OCI-M2 (cell line): Measurements from ENCODE around the gene ATXN7L3.
"Not testable (repeated sequence)": the region's sequence is repeated elsewhere in the genome, so short reads cannot be mapped to it uniquely, and the experiment has no call there.

Experiments
- DNase-seq: peaks from one replicate; lab custom pipeline; 2025; ENCODE audit not compliant: unreplicated experiment; lab: John Stamatoyannopoulos, UW

The ATXN7L3 gene, protein sequence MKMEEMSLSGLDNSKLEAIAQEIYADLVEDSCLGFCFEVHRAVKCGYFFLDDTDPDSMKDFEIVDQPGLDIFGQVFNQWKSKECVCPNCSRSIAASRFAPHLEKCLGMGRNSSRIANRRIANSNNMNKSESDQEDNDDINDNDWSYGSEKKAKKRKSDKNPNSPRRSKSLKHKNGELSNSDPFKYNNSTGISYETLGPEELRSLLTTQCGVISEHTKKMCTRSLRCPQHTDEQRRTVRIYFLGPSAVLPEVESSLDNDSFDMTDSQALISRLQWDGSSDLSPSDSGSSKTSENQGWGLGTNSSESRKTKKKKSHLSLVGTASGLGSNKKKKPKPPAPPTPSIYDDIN

DNA sequence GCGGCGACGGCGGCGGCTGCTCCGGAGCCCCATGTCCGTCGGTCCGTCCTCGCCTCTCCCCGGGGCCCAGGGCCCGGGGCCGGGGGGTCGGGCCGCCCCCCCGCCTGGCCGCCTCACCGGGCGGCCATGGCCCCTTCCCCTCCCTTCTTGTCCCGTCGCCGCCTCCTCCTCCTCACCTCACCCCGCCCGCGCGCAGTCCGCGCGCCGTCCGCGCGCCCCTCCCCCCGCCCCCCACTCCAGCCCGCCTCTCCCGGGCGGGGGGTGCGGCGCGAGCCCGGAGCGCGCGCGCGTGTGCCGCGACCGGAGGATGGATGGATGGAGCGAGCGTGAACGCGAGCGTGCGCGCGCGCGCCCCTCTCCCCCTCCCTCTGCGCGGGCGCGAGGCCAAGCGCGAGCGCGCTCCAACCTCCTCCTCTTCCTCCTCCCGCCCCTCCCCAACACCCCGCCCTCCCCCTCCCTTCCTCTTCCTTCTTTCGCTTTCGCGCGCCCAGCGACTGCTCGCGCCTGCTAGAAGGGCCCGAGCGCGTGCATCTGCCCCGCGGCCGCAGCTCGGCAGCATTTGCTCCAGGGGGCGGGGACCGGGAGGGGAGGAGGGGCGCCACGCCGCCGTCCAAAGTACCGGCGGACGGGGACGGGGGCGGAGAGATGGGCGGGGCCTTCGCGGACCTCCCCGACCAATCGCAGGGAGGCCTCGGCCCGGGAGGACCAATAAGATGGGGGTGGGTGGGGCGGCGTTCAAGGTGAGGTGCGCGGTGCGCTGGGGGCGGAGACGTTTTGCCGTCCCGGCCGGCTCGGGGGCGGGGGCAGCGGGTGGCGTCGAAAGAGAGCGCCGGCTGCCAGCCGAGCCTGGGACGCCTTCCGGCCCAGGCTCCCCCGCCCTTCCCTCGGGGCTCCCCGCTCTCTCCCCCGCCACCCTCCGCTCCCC is at the start of gene ATXN7L3:
ATXN7L3 (minus strand) TSS at position 332 of the 925 bp plus-strand sequence. CDS start 1,814 bp downstream, outside the sequence.
- DNase-seq: peak; percentile 51

DNA sequence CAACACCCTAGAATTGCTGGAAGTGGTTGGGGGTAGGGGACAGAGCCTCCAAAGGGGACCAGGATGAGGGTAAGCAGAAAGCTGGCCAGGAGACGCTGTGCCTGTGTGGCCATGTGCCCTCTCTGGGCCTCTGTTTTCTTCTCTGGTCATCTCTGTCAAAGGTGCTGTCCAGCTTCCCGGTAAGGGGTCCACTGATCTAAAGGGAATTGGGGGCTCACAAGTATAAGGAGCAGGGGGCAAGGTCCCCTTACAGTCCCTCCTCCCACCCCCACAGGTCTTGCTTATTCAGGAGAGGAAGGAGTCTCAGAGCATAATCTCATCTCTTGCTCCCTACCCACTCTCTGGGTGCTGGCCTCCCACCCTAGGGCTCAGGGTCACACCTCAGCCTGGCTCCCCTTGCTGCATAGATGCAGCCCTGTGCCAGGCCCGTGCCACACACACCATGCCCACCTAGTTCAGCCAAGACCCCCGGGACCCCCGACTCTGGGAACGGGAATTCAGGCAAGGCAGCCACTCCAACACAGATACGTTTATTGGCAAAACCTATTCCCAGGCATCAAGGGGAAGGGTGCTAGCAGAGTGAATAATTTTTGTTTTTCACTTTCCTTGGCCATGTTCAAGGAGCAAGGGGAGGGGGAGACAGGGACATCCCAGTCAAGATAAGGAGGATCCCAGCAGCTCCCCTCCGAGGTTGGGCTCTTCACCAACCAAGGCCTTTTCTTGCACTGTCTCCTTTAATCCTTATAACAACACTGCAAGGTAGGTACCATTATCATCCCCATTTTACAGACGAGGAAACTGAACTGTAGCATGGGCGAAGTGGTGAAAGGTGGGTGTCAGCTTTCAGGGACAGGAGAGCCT is 48.4 kb upstream of the ATXN7L3 start:
- no peak for DNase-seq

DNA sequence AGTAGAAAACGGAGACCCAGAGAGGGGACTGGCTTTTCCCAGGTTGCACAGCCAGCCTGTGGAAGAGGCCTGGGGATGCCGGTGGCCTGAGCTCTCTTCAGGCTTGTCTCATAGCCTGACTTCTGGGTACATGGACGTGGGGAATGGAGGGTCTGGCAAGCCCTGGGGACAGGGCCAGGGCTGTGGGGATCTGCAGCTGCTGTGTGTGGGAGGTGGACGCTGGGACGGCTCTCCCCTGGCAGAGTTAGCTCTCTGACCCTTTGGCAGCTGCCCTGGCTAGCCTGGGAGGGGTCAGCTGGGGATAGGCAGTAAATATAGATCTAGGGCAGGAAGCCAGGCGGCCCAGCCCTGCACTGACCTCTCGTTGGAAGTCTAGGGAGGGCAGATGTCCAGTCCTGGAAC is 47.8 kb upstream of the ATXN7L3 start:
- no peak for DNase-seq

DNA sequence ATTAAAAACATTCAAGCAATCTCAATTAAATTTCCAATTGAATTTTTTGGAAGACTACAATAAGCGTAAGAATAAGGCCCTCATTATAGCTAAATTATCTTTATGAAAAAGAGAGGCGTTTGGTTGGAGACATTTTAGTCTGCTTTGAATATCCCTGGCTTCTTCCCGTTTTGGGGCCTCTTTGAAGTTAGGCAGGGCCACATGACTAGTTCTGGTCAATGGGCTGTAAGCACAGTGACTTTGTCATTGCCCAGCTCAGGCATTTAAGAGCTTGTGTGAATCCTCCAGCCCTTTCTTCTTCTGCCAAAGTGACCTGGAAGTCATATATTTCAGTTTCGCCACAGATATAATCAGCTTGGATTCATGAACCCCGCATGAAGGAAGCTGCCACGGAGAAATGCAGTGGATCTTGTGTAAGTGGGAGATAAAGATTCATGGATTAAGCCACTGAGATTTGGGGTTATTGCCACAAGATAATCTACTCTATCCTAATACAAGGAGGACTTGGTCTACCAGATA is 41.5 kb upstream of the ATXN7L3 start:
- DNase-seq: no peak

DNA sequence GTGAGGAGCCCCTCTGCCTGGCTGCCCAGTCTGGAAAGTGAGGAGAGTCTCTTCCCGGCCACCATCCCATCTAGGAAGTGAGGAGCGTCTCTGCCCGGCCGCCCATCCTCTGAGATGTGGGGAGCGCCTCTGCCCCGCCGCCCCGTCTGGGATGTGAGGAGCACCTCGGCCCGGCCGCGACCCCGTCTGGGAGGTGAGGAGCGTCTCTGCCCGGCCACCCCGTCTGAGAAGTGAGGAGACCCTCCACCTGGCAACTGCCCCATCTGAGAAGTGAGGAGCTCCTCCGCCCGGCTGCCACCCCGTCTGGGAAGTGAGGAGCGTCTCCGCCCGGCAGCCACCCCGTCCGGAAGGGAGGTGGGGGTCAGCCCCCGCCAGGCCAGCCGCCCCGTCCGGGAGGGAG is 38.2 kb upstream of the ATXN7L3 start:
- DNase-seq: not testable (repeated sequence)

DNA sequence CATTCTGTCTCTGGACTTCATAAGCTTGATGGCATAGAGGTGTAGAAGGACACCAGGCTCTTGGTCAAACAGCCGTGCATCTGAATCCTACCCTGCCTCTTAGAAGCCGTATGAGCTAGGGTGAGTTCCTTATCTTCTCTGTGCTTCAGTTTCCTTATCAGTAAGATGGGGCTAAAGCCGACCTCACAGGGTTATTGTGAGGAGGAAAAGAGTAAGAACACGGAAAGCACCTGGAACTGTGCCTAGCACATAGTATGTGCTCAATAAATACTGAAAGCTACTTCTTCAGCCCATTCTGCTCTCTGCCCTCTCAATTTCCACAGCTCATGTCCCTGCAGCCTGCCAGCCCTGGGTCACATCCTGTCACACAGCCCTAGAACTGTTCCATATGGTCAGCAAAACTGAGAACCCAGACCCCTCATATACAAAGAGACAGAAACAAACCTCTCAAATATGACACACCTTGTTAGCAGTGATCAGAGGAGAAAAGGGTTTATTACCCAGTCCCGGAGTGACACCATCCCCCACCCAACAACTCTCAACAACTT is 36.8 kb upstream of the ATXN7L3 start:
- no peak for DNase-seq

DNA sequence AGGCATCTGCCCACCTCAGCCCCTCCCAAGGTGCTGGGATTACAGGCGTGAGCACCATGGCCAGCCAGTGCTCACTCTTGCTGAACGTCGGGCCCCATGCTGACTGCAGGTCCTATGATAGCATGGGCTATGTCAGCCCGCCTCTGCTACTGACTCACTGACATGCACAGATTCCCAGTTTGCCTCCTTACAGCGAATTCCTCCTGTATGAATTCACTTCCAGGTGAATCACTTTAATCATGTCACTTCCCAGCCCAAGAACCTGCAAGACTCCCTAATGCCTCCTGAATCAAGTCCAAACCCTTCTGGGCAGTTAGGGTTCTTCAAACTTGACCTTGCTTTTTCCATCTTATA is 35.9 kb upstream of the ATXN7L3 start:
- no peak for DNase-seq

DNA sequence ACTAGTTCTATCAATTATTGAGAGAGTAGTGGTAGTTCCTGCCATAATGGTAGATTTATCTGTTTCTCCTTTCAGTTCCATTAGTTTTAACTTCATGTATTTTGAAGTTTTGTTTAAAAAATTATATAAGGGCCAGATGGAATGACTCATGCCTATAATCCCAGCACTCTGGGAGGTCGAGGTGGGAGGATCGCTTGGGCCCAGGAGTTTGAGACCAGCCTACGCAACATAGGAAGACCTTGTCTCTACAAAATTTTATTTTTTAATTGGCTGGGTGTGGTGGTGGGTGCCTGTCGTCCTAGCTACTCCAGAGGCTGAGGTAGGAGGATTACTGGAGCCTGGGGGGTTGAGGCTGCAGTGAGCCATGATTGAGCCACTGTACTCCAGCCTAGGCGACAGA is 33.9 kb upstream of the ATXN7L3 start:
- DNase-seq: no peak

DNA sequence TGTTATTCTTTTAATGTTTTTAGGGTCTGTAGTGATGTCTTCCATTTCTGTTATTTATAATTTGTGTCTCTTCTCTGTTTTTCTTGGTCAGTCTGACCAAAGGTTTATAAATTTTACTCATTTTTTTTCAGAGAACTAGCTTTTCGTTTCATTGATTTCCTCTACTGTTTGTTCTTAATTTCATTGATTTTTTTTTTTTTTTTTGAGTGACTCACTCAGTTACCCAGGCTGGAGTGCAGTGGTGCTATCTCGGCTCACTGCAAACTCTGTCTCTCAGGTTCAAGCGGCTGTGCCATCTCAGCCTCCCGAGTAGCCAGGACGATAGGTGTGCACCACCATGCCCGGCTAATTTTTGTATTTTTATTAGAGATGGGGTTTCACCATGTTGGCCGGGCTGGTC is 32.4 kb upstream of the ATXN7L3 start:
- DNase-seq: no peak

DNA sequence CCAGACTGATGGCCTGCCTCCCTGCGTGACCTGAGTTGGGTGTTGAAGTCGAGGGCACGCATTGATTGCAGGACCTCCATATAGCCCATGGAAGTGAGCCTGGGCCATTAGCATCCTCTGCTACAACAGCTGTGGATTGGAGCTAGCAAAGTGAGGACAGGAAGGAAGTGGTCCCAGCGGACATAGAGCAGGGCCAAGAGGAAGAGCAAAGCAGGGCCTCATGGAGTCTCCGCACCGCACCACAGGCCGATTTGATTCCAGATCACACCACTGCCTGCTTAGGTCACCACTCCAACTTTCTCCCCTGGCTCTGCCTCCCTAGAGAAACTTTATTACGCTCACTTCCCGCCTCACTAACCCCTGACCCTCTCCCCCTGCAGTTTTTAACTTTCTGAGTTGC is 30.5 kb upstream of the ATXN7L3 start:
- no peak for DNase-seq

DNA sequence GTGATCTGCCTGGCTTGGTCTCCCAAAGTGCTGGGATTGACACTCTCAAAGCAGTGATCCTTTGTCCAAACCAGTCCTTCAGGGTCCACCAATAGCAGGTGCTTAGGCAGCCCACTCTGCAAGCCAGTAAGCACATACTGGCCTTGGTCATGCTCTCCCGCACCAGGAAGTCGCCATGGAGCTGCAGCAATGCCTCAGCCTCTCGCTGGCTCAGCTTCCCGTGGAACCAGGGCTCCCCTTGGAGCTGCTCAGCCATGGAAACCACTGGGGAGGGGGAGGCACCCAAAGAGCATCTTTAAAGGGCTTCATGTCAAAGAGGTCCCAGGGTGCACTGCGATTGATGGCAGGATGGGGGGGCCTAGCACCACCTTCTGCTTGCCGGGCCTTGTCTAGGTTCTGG is 29.4 kb upstream of the ATXN7L3 start:
- no peak for DNase-seq

DNA sequence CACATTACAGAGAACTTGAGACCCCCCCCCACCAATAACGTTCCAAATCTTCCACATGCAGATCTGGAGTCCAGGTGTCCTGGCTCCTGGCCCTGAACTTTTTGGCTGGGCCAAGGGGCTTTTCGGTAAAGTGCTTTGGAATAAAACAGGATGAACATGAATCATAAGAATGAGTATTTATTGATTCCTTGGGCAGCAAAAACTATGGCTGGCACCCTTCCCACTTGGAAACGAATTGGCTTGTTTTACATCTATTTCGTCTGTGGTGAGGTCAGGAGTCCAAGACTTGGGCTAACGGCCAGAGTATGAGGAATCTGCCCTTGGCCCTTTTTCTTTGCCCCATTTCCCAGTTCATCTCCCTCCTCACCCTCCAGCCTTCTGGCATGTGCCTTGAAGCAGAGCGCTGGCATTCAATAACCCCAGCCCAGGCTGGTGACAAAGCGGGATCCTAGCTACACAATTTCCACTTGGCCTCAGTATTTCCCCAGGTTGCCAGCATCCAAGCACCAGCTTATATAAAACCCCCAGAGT is 23.9 kb upstream of the ATXN7L3 start:
- DNase-seq: no peak

DNA sequence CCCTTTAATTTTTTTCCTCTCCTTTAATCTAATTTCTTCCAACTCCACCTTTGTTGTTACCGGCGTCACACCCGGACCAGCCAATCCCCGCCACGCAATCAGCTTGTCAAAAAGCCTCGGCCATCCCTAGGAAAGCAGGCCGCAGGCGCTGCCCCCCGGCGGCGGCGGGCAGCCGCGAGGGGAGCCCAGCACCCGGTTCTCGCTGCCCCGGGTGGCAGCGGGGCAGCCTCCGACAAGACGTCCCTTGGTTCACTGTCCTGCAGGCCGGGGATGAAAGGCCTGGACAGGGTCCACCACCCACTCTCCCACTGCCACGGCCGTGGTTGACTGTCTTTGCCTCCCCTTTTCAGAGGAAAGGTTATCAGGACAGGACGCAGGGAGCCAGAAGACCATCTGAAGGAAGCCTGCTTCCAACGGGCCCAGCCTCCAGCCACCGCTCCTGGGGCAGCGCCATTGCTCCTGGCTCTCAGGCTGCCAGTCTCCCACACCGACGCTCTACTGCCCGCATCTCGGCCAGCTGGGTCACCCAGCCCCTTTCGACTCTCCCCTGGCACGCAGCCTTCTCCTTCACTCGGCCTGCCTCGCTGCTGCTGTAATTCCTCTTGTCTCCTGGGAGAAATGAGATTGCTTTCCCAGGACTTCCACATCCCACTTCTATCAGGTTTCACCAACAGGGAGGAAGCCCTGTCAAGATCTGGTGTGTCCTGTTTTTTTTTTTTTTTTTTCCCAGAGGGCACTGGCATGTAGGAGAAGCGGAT is 22.6 kb upstream of the ATXN7L3 start:
- DNase-seq: no peak

DNA sequence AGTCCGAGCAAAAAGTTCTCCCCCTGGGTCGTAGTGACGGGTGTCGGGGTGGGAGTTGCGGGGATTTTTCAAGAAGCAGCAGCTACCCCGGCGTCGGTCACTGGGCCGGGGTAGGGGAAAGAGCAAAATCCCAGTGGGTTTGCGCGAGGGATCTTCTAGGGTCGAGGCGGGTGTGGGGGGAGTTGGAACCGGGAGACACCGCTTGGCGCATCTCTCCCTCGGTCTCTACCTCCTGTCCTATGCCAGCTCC is 22.1 kb upstream of the ATXN7L3 start:
- DNase-seq: no peak

DNA sequence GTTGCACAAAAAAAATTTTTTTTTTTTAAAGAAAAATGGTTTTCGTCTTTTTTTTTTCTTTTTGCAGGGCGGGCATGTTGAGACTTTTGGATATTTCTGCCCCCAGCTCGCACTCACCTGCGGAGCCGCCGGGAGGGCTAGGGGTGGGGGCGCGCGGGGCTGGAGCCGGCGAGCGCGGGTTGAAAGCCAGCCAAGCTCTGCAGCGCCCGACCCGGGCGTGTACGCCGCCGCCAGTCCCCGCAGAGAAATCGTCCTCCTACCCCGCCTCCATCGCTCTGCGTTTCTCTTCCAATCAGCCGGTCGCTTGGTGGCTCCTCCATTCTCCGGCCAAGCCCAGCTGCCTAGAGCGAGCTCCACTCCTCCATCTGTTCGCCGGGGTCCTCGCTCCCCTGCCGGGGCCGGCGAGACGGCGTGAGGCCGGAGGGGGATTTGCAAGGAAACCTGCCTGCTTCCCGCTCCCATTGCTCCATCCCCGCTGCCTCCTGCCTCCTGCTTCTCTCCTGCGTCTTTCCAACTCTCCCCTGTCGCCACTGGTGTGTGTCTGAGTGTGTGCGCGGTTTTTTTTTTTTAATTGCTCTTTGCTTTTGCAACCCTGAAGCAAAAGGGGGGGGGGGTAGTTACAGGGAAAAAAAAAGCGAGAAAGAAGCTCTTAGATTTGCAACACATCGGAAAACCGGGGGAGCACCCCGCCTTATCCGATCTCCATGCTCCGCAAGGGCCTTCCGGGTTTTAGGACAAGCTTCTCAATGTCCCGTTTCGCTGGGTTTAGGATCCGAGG is 21.6 kb upstream of the ATXN7L3 start:
- DNase-seq: no peak

DNA sequence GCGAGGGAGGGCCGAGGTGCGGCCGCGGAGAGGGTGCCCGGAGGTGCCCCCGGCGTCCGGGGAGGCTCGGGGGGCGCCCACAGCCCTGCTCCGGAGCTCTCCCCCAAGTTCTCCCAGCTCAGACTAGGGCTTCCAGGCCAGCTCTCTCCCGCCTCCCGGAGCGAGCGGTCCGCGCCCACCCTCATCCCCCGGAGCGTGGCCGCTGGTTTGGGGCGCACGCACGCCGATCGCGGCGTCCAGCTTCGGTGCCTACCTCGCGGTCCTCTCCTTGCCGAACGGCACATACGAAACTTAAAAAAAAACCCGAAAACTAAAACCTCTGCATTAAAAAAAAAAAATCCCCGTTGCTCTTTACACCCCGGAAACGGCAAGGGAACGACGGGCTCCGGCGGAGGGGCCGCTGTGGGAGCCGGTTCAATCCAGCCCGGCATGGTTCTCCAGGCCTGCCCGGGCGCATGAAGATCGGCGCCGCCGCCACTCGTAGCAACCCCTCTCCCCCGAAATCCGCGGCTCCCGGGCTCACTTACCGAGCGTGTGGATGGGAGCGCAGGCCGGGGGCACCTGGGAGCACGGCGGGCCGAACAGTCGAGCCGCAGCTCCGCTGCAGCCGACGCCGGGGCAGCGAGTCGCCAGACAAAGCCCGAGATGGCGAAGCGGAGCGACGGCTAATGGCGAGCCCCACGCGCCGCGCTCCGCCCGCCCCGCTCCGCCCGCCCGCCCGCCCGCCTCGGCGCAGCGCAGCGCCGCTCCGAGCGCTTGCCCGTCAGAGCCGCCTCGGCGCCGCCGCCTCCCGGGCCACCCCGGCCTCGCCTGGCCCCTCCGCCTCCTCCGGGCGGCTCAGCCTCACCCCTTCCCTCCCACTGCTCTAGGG is 20.8 kb upstream of the ATXN7L3 start:
- DNase-seq: no peak

DNA sequence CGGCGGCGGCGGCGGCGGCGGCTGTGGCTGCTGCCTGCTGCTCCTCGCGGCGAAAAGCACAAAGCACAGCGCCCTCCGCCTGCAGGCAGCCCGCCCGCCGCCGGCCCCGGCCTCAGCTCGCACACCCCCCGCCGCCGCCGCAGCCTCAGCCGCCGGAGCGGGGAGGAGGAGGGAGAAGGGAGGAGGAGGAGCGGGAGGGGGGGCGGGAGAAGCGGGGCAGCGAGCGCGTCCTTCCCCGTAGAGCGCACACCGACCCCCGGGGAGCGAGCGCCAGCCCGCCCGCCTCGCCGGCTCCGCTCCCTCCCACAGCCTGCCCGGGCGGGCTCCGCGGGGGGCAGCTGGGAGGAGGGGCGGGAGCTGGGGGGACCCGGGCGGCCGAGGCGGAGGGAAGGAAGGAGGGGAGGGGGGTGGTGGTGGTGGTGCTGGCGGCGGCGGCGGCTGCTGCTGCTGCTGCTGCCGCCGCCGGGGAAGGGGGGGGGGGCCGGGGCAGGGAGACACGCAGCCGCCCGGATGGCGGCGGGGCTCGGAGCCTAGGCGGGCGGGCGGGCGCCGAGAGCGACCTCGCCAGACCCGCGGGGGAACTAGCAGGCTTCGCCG is 20.0 kb upstream of the ATXN7L3 start, which contains the start of gene UBTF:
UBTF (minus strand) TSS at position 60 of the 597 bp plus-strand sequence. CDS start 1,446 bp downstream, outside the sequence.
- no peak for DNase-seq

DNA sequence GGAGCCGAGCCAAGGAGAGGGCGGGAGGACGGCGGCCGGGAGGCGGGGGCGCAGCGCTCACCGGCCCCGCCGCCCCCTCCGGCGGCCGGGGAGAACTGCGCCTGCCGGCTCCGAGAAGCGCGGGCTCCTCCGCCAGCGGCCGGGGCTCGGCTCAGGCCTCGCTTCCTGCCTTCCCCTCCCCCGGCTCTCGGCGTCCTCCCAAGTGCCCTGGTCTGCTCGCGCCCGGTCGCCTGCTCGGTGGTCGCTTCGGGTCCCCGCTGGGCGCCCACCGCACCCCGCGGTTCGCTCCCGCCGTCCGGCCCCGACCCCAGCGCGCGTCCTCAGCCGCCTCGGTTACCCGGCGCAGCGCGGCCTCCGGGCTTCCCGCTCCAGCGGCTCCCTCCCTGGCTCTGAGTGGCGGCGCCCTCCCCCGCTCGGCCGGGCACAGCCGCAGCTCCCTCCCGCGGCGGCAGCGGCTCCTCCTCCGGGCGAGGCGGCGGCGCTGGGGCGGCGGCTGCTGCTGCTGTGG is 19.5 kb upstream of the ATXN7L3 start:
- DNase-seq: no peak
